IMR-90 (cell line): ENCODE measurements around the gene PARD3. TPM values are rescaled to one million over a fixed set of nuclear protein-coding genes. Genes with fewer than 3 reads are reported as not detected.

ENCODE experiments used
- ATAC-seq: fragments of 200-7000 bp; cut with Tn5 transposase; 2 replicates; pipeline ENCODE4 v1.9.1; 2020; ENCODE audit warnings: low read depth, mild to moderate bottlenecking, moderate library complexity
- BruUV-seq: library from RNA; stranded (reverse); fragments of 400-500 nt; replicated peaks from 2 replicates; lab custom pipeline; 2021; lab: Mats Ljungman, UMichigan
- CTCF ChIA-PET: fragments of 300-600 bp; formaldehyde crosslinking; extraction: SDS; loops from one replicate; lab custom pipeline; 2021; ENCODE audit warnings: antibody characterized with exemption; lab: Yijun Ruan, JAX
- POLR2A ChIA-PET: fragments of 300-600 bp; sonication (Branson Sonifier 250); formaldehyde crosslinking; loops from one replicate; lab custom pipeline; 2022; ENCODE audit warnings: antibody characterized with exemption; ENCODE audit not compliant: unreplicated experiment; lab: Charles Lee
- DNase-seq: peaks from one replicate; pipeline ENCODE4 v3.0.0; 2013
- H2AFZ ChIP-seq: replicated peaks from 2 replicates; pipeline ENCODE3; 2013; ENCODE audit warnings: low read length, mild to moderate bottlenecking; ENCODE audit not compliant: poor library complexity
- H2AK5ac ChIP-seq: 2 replicates; pipeline ENCODE4 v1.6.1; 2013; ENCODE audit warnings: low read depth, low read length, inconsistent platforms
- H2AK9ac ChIP-seq: replicated peaks from 2 replicates; pipeline ENCODE3; 2013; ENCODE audit warnings: mild to moderate bottlenecking, low read depth, low read length, moderate library complexity; ENCODE audit not compliant: poor library complexity
- H2BK120ac ChIP-seq: 2 replicates; pipeline ENCODE4 v1.6.1; 2013; ENCODE audit warnings: low read depth, low read length, inconsistent platforms
- H2BK15ac ChIP-seq: 3 replicates; pipeline ENCODE4 v1.6.1; 2013; ENCODE audit warnings: low read depth, low read length, inconsistent platforms
- H2BK20ac ChIP-seq: 2 replicates; pipeline ENCODE4 v1.6.1; 2013; ENCODE audit warnings: low read depth, mild to moderate bottlenecking, inconsistent platforms, low read length, moderate library complexity
- H2BK5ac ChIP-seq: 2 replicates; pipeline ENCODE4 v1.6.1; 2013; ENCODE audit warnings: mild to moderate bottlenecking, low read depth, low read length, inconsistent platforms; ENCODE audit not compliant: poor library complexity, severe bottlenecking
- H3K14ac ChIP-seq: replicated peaks from 2 replicates; pipeline ENCODE4 v1.6.1; 2013; ENCODE audit warnings: low read depth, low read length, inconsistent platforms
- H3K18ac ChIP-seq: 2 replicates; pipeline ENCODE4 v1.6.1; 2013; ENCODE audit warnings: low read depth, low read length, control low read depth
- H3K23ac ChIP-seq: 2 replicates; pipeline ENCODE4 v1.6.1; 2013; ENCODE audit warnings: low read depth, low read length, inconsistent platforms
- H3K27ac ChIP-seq: 2 replicates; pipeline ENCODE4 v1.5.1; 2013; ENCODE audit warnings: mild to moderate bottlenecking, control low read depth, low read length; ENCODE audit not compliant: insufficient read depth
- H3K27me3 ChIP-seq: 2 replicates; pipeline ENCODE4 v1.6.1; 2013; ENCODE audit warnings: low read length; ENCODE audit not compliant: control insufficient read depth, insufficient read depth
- H3K36me3 ChIP-seq: 2 replicates; pipeline ENCODE4 v1.6.1; 2013; ENCODE audit warnings: low read length, mixed read lengths; ENCODE audit not compliant: control insufficient read depth, insufficient read depth
- H3K4ac ChIP-seq: 2 replicates; pipeline ENCODE4 v1.6.1; 2013; ENCODE audit warnings: low read depth, low read length, inconsistent platforms
- H3K4me1 ChIP-seq: 2 replicates; pipeline ENCODE4 v1.6.1; 2013; ENCODE audit warnings: low read length, mixed read lengths; ENCODE audit not compliant: control insufficient read depth, insufficient read depth
- H3K4me2 ChIP-seq: 2 replicates; pipeline ENCODE4 v1.6.1; 2013; ENCODE audit warnings: low read depth, mild to moderate bottlenecking, control low read depth, low read length, moderate library complexity
- H3K4me3 ChIP-seq: 2 replicates; pipeline ENCODE4 v1.5.1; 2013; ENCODE audit warnings: low read depth, mild to moderate bottlenecking, control low read depth, low read length, moderate library complexity; ENCODE audit not compliant: insufficient read depth
- H3K56ac ChIP-seq: 2 replicates; pipeline ENCODE4 v1.6.1; 2013; ENCODE audit warnings: low read length, inconsistent platforms; ENCODE audit not compliant: insufficient read depth; ENCODE audit errors: extremely low read depth
- H3K79me1 ChIP-seq, 2 experiments: 2 replicates each; pipeline ENCODE4 v1.6.1; 2013; ENCODE audit warnings: low read length in 2 of 2, inconsistent platforms in 1 of 2, low read depth in 1 of 2
- H3K9ac ChIP-seq: 2 replicates; pipeline ENCODE4 v1.6.1; 2013; ENCODE audit warnings: low read depth, low read length, control low read depth
- H3K9me1 ChIP-seq: 2 replicates; pipeline ENCODE4 v1.6.1; 2013; ENCODE audit warnings: low read length, inconsistent platforms; ENCODE audit not compliant: insufficient read depth
- H3K9me3 ChIP-seq: 2 replicates; pipeline ENCODE4 v1.6.1; 2013; ENCODE audit warnings: low read length; ENCODE audit not compliant: control insufficient read depth, insufficient read depth
- H4K20me1 ChIP-seq: 2 replicates; pipeline ENCODE4 v1.6.1; 2013; ENCODE audit warnings: low read length, inconsistent platforms; ENCODE audit not compliant: insufficient read depth
- H4K5ac ChIP-seq: 2 replicates; pipeline ENCODE4 v1.6.1; 2013; ENCODE audit warnings: mild to moderate bottlenecking, low read depth, low read length, control low read depth
- H4K8ac ChIP-seq, 2 experiments: 2 replicates each; pipeline ENCODE4 v1.6.1; 2013; ENCODE audit warnings: low read depth in 2 of 2, low read length in 2 of 2, control low read depth in 1 of 2, inconsistent platforms in 1 of 2
- H4K91ac ChIP-seq: 2 replicates; pipeline ENCODE4 v1.6.1; 2013; ENCODE audit warnings: low read depth, low read length, inconsistent platforms; ENCODE audit not compliant: insufficient read depth
- CEBPB ChIP-seq: IDR thresholded peaks from 2 replicates; pipeline ENCODE4 v1.6.1; 2012; ENCODE audit warnings: low read depth, low read length, improper control_type of control experiment
- MXI1 ChIP-seq: IDR thresholded peaks from 2 replicates; pipeline ENCODE4 v1.6.1; 2012; ENCODE audit warnings: low read depth, mild to moderate bottlenecking, low read length, moderate library complexity, borderline replicate concordance
- WGBS, 2 experiments: methylation state at CpG; one replicate each; pipeline versions ENCODE4 v1.1.5 to v1.1.7; 2013; ENCODE audit warnings: missing lambda C conversion rate in 2 of 2; ENCODE audit not compliant: insufficient read length in 1 of 2; ENCODE audit errors: extremely low coverage in 2 of 2; 5-methylcytosine and 5-hydroxymethylcytosine counted together
- dilution Hi-C: fragments of 300-500 bp; cut with HindIII; formaldehyde crosslinking; loops from one replicate; pipeline ENCODE4 v1.14.3; 2018; ENCODE audit warnings: low sequenced_read_pairs; ENCODE audit not compliant: unreplicated experiment
- in situ Hi-C: fragments of 300-500 bp; cut with MboI; formaldehyde crosslinking; loops from 3 replicates; pipeline ENCODE4 v1.14.3; 2019; ENCODE audit warnings: low sequenced_read_pairs, inconsistent platforms, mixed read lengths
- intact Hi-C: fragments of 100-400 bp; cut with micrococcal nuclease; formaldehyde crosslinking; loops from 2 replicates; pipeline ENCODE4 v1.10.0; 2022
- polyA plus RNA-seq, 3 experiments: library from polyadenylated mRNA; depleted of rRNA; stranded (reverse); fragments of >200 nt; gene quantifications; 2 replicates each; pipeline ENCODE4 v1.2.3, GENCODE V29; 2012; ENCODE audit warnings: low replicate concordance in 1 of 3
- total RNA-seq: library from RNA; depleted of rRNA; stranded (reverse); fragments of >200 nt; gene quantifications from 2 replicates; pipeline ENCODE4 v1.2.3, GENCODE V29; 2012

PARD3 gene
- total and polyA plus RNA-seq, 2 of the 4 experiments (the other 2 are of a cell fraction) = 14.6 to 37.5 TPM

- ATAC-seq (no peak), DNase-seq (no peak)
- Histone ChIP-seq H2BK120ac (no peak overlapping the region), H3K14ac (no peak overlapping the region), H3K4ac (no peak overlapping the region), H2AFZ (no peak overlapping the region), H3K79me1 (no peaks in the 10 kb centered on the region), H2BK15ac (no peak overlapping the region), H4K8ac (no peak overlapping the region), H4K5ac (no peak overlapping the region), H3K4me3 (no peak overlapping the region), H3K4me2 (no peak overlapping the region), H2AK9ac (no peak overlapping the region), H3K9ac (no peak overlapping the region), H3K18ac (no peak overlapping the region), H3K56ac (no peak overlapping the region), H3K23ac (no peak overlapping the region), H2BK20ac (no peak overlapping the region), H3K9me1 (no peaks in the 10 kb centered on the region), H2AK5ac (no peak overlapping the region), H4K20me1 (no peaks in the 10 kb centered on the region), H3K27me3 (no peaks in the 10 kb centered on the region), H3K27ac (no peak overlapping the region), H3K4me1 (peaks cover 2% of the 10 kb centered on the region; the same call in 1 of the 2 replicates), H3K9me3 (no peaks in the 10 kb centered on the region), H4K91ac (no peak overlapping the region), H3K36me3 (no peaks in the 10 kb centered on the region), H2BK5ac (no peak overlapping the region)
- no TSS peak for BruUV-seq
- dilution Hi-C loops (no loop called here), intact Hi-C loops (no loop called here), in situ Hi-C loops (no loop called here)
- POLR2A ChIA-PET = no interaction called here
- TF ChIP-seq MXI1 (no peak), CEBPB (peak; percentile 78)
- WGBS, 2 experiments = no CpG with 5 or more reads among the region's 4 CpGs
- CTCF ChIA-PET = no interaction called here
Measured at GRCh38 chr10:34232481-34232880, 582.6 kb downstream of the PARD3 start.
